HEK293 (cell line): ENCODE results near the gene MATCAP1.
A peak's percentile ranks its signal among the peaks of the same experiment; 100 is the strongest.

Source experiments
- CTCF ChIA-PET: fragments of 350-600 bp; formaldehyde crosslinking; extraction: SDS; loops from one replicate; lab custom pipeline; 2021; ENCODE audit warnings: antibody characterized with exemption; lab: Yijun Ruan, JAX
- POLR2A ChIA-PET: fragments of 300-600 bp; formaldehyde crosslinking; extraction: SDS; loops from one replicate; lab custom pipeline; 2020; ENCODE audit warnings: antibody characterized with exemption, inconsistent platforms; lab: Yijun Ruan, JAX
- H3K27ac ChIP-seq: fragments of 200-500 bp; sonication (Bioruptor generic); 2 replicates; pipeline ENCODE4 v1.5.1; 2014; ENCODE audit warnings: low read depth, low read length, control low read depth, inconsistent platforms; ENCODE audit errors: extremely low read depth
- H3K36me3 ChIP-seq, 2 experiments: fragments of 200-500 bp in 1 of 2; sonication (Bioruptor generic) in 1 of 2; 1 replicate in 1 of 2; 2 replicates in 1 of 2; pipeline ENCODE4 v1.5.1; 2014 to 2017; ENCODE audit warnings: inconsistent platforms in 2 of 2, low read length in 2 of 2; ENCODE audit not compliant: control insufficient read depth in 2 of 2, insufficient read depth in 1 of 2
- H3K4me1 ChIP-seq: fragments of 200-500 bp; sonication (Bioruptor generic); 2 replicates; pipeline ENCODE4 v1.5.1; 2014; ENCODE audit warnings: mild to moderate bottlenecking, low read length, inconsistent platforms; ENCODE audit not compliant: control insufficient read depth, insufficient read depth
- H3K4me3 ChIP-seq: 2 replicates; pipeline ENCODE4 v1.5.1; 2011; ENCODE audit warnings: low read depth, mild to moderate bottlenecking, control low read depth, low read length, moderate library complexity
- H3K9me3 ChIP-seq: fragments of 200-500 bp; sonication (Bioruptor generic); 2 replicates; pipeline ENCODE4 v1.5.1; 2014; ENCODE audit warnings: low read depth, low read length, inconsistent platforms; ENCODE audit not compliant: control insufficient read depth, insufficient read depth
- HOXD13 ChIP-seq: sonication (generic); formaldehyde crosslinking; IDR thresholded peaks from 2 replicates; pipeline ENCODE4 v1.8.0; 2022; ENCODE audit warnings: missing genetic modification reagents, borderline replicate concordance
- KLF10 ChIP-seq: fragments of 450-650 bp; IDR thresholded peaks from 2 replicates; pipeline ENCODE4 v1.5.1; 2018; ENCODE audit warnings: missing biosample characterization, mild to moderate bottlenecking, missing genetic modification characterization
- OVOL3 ChIP-seq: fragments of 450-650 bp; formaldehyde crosslinking; IDR thresholded peaks from 2 replicates; pipeline ENCODE4 v1.5.1; 2016; ENCODE audit warnings: missing biosample characterization, missing genetic modification characterization
- RBAK ChIP-seq: fragments of 450-650 bp; formaldehyde crosslinking; IDR thresholded peaks from 2 replicates; pipeline ENCODE4 v1.5.1; 2016; ENCODE audit warnings: missing biosample characterization, missing genetic modification characterization
- SALL2 ChIP-seq: fragments of 450-650 bp; formaldehyde crosslinking; IDR thresholded peaks from 2 replicates; pipeline ENCODE4 v1.5.0; 2017; ENCODE audit warnings: missing biosample characterization, mild to moderate bottlenecking, missing genetic modification characterization, borderline replicate concordance
- SCRT2 ChIP-seq: fragments of 450-650 bp; formaldehyde crosslinking; IDR thresholded peaks from 2 replicates; pipeline ENCODE4 v1.5.1; 2016; ENCODE audit warnings: missing biosample characterization, missing genetic modification characterization
- SETDB1 ChIP-seq: IDR thresholded peaks from one replicate; pipeline ENCODE4 v1.6.1; 2017; ENCODE audit warnings: mild to moderate bottlenecking, low read length, moderate library complexity, mixed read lengths; ENCODE audit not compliant: insufficient read length
- TCF7L2 ChIP-seq: IDR thresholded peaks from 2 replicates; pipeline ENCODE4 v1.6.1; 2011; ENCODE audit warnings: low read depth, mild to moderate bottlenecking, inconsistent platforms, low read length, moderate library complexity, borderline replicate concordance
- YY1 ChIP-seq: fragments of 450-650 bp; formaldehyde crosslinking; IDR thresholded peaks from 2 replicates; pipeline ENCODE4 v1.5.1; 2018; ENCODE audit warnings: missing biosample characterization, missing genetic modification characterization
- ZBTB7A ChIP-seq: fragments of 450-650 bp; formaldehyde crosslinking; IDR thresholded peaks from 2 replicates; pipeline ENCODE4 v1.5.1; 2016; ENCODE audit warnings: low read depth, missing biosample characterization, missing genetic modification characterization
- ZNF10 ChIP-seq: fragments of 450-650 bp; formaldehyde crosslinking; IDR thresholded peaks from 2 replicates; pipeline ENCODE4 v1.5.1; 2017; ENCODE audit warnings: missing biosample characterization, missing genetic modification characterization
- ZNF121 ChIP-seq: fragments of 450-650 bp; formaldehyde crosslinking; IDR thresholded peaks from 2 replicates; pipeline ENCODE4 v1.5.1; 2016; ENCODE audit warnings: missing biosample characterization, missing genetic modification characterization
- ZNF214 ChIP-seq: fragments of 450-650 bp; formaldehyde crosslinking; IDR thresholded peaks from 2 replicates; pipeline ENCODE4 v1.5.1; 2017; ENCODE audit warnings: missing biosample characterization, mild to moderate bottlenecking, missing genetic modification characterization, borderline replicate concordance
- ZNF23 ChIP-seq: fragments of 450-650 bp; formaldehyde crosslinking; IDR thresholded peaks from 2 replicates; pipeline ENCODE4 v1.5.1; 2016; ENCODE audit warnings: missing biosample characterization, missing genetic modification characterization, borderline replicate concordance
- ZNF24 ChIP-seq: fragments of 450-650 bp; formaldehyde crosslinking; IDR thresholded peaks from 2 replicates; pipeline ENCODE4 v1.5.1; 2016; ENCODE audit warnings: missing biosample characterization, missing genetic modification characterization
- ZNF391 ChIP-seq: fragments of 450-650 bp; formaldehyde crosslinking; IDR thresholded peaks from 2 replicates; pipeline ENCODE4 v1.5.1; 2016; ENCODE audit warnings: low read depth, missing biosample characterization, missing genetic modification characterization, borderline replicate concordance
- ZNF660 ChIP-seq: fragments of 450-650 bp; IDR thresholded peaks from 2 replicates; pipeline ENCODE4 v1.5.1; 2018; ENCODE audit warnings: missing biosample characterization, mild to moderate bottlenecking, missing genetic modification characterization
- ZNF776 ChIP-seq: fragments of 450-650 bp; formaldehyde crosslinking; IDR thresholded peaks from 2 replicates; pipeline ENCODE4 v1.5.0; 2017; ENCODE audit warnings: missing biosample characterization, missing genetic modification characterization, borderline replicate concordance
- TF ChIP-seq, protein P1 (sequence below): fragments of 450-650 bp; formaldehyde crosslinking; IDR thresholded peaks from 2 replicates; pipeline ENCODE4 v1.5.1; 2016; ENCODE audit warnings: missing biosample characterization, missing genetic modification characterization, borderline replicate concordance
- TF ChIP-seq, protein P2 (sequence below): fragments of 450-650 bp; formaldehyde crosslinking; IDR thresholded peaks from 2 replicates; pipeline ENCODE4 v1.5.1; 2016; ENCODE audit warnings: missing biosample characterization, missing genetic modification characterization
- TF ChIP-seq, protein P3 (sequence below): fragments of 450-650 bp; formaldehyde crosslinking; IDR thresholded peaks from 2 replicates; pipeline ENCODE4 v1.5.1; 2017; ENCODE audit warnings: missing biosample characterization, missing genetic modification characterization
- TF ChIP-seq, protein P4 (sequence below): fragments of 450-650 bp; formaldehyde crosslinking; IDR thresholded peaks from 2 replicates; pipeline ENCODE4 v1.5.1; 2016; ENCODE audit warnings: missing biosample characterization, missing genetic modification characterization
- TF ChIP-seq, protein P5 (sequence below): fragments of 450-650 bp; formaldehyde crosslinking; IDR thresholded peaks from 2 replicates; pipeline ENCODE4 v1.5.1; 2016; ENCODE audit warnings: missing biosample characterization, missing genetic modification characterization

Gene MATCAP1

DNA sequence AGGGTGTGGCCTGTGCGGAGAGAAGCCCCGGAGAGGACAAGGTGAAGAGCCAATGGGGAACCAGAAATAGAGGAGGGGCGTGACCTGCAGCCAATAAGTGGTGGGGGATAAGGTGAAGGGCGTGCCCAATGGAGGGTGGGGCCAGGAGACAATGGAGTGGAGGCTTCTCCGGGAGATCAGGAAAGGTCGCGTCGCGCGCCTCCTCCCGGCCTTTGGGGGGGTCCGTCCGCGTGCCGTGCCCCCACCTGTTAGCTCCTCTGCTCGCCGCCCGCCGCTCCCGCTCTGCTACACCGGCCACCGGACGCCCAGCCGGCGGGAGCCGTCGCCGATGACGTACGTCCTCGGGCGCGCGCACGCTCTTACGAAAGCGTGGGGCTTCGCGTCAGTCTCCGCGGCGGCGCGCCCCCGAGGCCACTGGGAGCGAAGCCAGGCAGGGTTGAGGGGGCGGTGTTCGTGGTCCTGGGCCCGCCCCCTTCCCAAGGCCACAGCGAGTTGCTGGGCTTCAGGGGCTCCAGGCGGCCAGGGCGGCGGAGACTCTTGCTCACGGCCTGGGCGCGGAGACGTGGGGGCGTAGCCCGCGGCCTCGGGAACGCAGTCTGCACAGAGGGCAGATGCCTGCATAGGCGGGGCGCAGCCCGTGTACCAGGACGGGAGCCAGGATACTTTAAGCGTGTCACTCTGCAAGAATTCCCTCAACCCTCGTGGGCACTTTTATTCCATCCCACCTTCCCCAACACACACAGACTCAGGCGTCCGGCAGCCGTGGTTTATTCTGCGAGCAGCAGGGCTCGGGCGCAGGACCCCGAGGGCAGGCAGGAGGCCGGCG lies at the start of gene MATCAP1:
Gene MATCAP1, minus strand, starts transcription at position 337 of the 826 bp plus-strand sequence. CDS start 3,353 bp downstream, outside the sequence.
- Histone ChIP-seq H3K36me3 (peaks cover 0 to 22% of the 10 kb centered on the region in 2 experiments; a peak in 1 of 3 replicates), H3K9me3 (no peaks in the 10 kb centered on the region), H3K4me3 (peak within 1 kb of the TSS; percentile 84), H3K4me1 (peaks cover 9% of the 10 kb centered on the region), H3K27ac (peak within 1 kb of the TSS; percentile 88)
- ChIA-PET POLR2A (interaction anchor here (0.9 to 1.1 kb wide), 4 partner anchors 9 to 64 kb away, joined by 3 read pairs; partner anchors contain the start of genes B3GNT9 and FHOD1), CTCF (interaction anchor here (0.5 to 2.6 kb wide), 14 partner anchors 9 to 1191 kb away, joined by 3 to 30 read pairs (median 6); partner anchors contain the start of gene CES3)
- no peak for TF ChIP-seq HOXD13 (CRISPR knock-in tag)
- TF ChIP-seq ZBTB7A: peak; percentile 40; the same call in 1 of the 2 replicates
- no peak for TF ChIP-seq RBAK (tag by site-specific recombination)
- TF ChIP-seq ZNF23 (tag by site-specific recombination): no peak
- TF ChIP-seq, protein P1, sequence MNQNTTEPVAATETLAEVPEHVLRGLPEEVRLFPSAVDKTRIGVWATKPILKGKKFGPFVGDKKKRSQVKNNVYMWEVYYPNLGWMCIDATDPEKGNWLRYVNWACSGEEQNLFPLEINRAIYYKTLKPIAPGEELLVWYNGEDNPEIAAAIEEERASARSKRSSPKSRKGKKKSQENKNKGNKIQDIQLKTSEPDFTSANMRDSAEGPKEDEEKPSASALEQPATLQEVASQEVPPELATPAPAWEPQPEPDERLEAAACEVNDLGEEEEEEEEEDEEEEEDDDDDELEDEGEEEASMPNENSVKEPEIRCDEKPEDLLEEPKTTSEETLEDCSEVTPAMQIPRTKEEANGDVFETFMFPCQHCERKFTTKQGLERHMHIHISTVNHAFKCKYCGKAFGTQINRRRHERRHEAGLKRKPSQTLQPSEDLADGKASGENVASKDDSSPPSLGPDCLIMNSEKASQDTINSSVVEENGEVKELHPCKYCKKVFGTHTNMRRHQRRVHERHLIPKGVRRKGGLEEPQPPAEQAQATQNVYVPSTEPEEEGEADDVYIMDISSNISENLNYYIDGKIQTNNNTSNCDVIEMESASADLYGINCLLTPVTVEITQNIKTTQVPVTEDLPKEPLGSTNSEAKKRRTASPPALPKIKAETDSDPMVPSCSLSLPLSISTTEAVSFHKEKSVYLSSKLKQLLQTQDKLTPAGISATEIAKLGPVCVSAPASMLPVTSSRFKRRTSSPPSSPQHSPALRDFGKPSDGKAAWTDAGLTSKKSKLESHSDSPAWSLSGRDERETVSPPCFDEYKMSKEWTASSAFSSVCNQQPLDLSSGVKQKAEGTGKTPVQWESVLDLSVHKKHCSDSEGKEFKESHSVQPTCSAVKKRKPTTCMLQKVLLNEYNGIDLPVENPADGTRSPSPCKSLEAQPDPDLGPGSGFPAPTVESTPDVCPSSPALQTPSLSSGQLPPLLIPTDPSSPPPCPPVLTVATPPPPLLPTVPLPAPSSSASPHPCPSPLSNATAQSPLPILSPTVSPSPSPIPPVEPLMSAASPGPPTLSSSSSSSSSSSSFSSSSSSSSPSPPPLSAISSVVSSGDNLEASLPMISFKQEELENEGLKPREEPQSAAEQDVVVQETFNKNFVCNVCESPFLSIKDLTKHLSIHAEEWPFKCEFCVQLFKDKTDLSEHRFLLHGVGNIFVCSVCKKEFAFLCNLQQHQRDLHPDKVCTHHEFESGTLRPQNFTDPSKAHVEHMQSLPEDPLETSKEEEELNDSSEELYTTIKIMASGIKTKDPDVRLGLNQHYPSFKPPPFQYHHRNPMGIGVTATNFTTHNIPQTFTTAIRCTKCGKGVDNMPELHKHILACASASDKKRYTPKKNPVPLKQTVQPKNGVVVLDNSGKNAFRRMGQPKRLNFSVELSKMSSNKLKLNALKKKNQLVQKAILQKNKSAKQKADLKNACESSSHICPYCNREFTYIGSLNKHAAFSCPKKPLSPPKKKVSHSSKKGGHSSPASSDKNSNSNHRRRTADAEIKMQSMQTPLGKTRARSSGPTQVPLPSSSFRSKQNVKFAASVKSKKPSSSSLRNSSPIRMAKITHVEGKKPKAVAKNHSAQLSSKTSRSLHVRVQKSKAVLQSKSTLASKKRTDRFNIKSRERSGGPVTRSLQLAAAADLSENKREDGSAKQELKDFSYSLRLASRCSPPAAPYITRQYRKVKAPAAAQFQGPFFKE (tag by site-specific recombination): no peak
- TF ChIP-seq ZNF391 (tag by site-specific recombination): 0 out of 2 replicates have a peak, but pooled peaks have one; percentile 22
- TF ChIP-seq, protein P2, sequence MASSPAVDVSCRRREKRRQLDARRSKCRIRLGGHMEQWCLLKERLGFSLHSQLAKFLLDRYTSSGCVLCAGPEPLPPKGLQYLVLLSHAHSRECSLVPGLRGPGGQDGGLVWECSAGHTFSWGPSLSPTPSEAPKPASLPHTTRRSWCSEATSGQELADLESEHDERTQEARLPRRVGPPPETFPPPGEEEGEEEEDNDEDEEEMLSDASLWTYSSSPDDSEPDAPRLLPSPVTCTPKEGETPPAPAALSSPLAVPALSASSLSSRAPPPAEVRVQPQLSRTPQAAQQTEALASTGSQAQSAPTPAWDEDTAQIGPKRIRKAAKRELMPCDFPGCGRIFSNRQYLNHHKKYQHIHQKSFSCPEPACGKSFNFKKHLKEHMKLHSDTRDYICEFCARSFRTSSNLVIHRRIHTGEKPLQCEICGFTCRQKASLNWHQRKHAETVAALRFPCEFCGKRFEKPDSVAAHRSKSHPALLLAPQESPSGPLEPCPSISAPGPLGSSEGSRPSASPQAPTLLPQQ: peak; percentile 84; the same call in 1 of the 2 replicates
- no peak for TF ChIP-seq ZNF10 (tag by site-specific recombination)
- TF ChIP-seq, protein P3, sequence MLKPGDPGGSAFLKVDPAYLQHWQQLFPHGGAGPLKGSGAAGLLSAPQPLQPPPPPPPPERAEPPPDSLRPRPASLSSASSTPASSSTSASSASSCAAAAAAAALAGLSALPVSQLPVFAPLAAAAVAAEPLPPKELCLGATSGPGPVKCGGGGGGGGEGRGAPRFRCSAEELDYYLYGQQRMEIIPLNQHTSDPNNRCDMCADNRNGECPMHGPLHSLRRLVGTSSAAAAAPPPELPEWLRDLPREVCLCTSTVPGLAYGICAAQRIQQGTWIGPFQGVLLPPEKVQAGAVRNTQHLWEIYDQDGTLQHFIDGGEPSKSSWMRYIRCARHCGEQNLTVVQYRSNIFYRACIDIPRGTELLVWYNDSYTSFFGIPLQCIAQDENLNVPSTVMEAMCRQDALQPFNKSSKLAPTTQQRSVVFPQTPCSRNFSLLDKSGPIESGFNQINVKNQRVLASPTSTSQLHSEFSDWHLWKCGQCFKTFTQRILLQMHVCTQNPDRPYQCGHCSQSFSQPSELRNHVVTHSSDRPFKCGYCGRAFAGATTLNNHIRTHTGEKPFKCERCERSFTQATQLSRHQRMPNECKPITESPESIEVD: no peak
- TF ChIP-seq ZNF776 (tag by site-specific recombination): no peak
- no peak for TF ChIP-seq TCF7L2
- no peak; the same call in 1 of the 2 replicates for TF ChIP-seq ZNF24 (tag by site-specific recombination)
- no peak for TF ChIP-seq ZNF121
- TF ChIP-seq KLF10: peak; percentile 66; the same call in 1 of the 2 replicates
- TF ChIP-seq, protein P4, sequence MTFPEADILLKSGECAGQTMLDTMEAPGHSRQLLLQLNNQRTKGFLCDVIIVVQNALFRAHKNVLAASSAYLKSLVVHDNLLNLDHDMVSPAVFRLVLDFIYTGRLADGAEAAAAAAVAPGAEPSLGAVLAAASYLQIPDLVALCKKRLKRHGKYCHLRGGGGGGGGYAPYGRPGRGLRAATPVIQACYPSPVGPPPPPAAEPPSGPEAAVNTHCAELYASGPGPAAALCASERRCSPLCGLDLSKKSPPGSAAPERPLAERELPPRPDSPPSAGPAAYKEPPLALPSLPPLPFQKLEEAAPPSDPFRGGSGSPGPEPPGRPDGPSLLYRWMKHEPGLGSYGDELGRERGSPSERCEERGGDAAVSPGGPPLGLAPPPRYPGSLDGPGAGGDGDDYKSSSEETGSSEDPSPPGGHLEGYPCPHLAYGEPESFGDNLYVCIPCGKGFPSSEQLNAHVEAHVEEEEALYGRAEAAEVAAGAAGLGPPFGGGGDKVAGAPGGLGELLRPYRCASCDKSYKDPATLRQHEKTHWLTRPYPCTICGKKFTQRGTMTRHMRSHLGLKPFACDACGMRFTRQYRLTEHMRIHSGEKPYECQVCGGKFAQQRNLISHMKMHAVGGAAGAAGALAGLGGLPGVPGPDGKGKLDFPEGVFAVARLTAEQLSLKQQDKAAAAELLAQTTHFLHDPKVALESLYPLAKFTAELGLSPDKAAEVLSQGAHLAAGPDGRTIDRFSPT (tag by site-specific recombination): no peak
- peak; percentile 61; the same call in 1 of the 2 replicates for TF ChIP-seq ZNF660 (tag by site-specific recombination)
- TF ChIP-seq, protein P5, sequence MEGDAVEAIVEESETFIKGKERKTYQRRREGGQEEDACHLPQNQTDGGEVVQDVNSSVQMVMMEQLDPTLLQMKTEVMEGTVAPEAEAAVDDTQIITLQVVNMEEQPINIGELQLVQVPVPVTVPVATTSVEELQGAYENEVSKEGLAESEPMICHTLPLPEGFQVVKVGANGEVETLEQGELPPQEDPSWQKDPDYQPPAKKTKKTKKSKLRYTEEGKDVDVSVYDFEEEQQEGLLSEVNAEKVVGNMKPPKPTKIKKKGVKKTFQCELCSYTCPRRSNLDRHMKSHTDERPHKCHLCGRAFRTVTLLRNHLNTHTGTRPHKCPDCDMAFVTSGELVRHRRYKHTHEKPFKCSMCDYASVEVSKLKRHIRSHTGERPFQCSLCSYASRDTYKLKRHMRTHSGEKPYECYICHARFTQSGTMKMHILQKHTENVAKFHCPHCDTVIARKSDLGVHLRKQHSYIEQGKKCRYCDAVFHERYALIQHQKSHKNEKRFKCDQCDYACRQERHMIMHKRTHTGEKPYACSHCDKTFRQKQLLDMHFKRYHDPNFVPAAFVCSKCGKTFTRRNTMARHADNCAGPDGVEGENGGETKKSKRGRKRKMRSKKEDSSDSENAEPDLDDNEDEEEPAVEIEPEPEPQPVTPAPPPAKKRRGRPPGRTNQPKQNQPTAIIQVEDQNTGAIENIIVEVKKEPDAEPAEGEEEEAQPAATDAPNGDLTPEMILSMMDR (tag by site-specific recombination): 0 out of 2 replicates have a peak, but pooled peaks have one; percentile 38
- TF ChIP-seq YY1 (tag by site-specific recombination): no peak
- no peak for TF ChIP-seq OVOL3
- TF ChIP-seq SETDB1: no peak
- TF ChIP-seq SALL2 (tag by site-specific recombination): no peak
- peak; percentile 97 for TF ChIP-seq SCRT2
- no peak for TF ChIP-seq ZNF214 (tag by site-specific recombination)
